Smooth muscle cell (in vitro differentiated cells): Measurements from ENCODE around the gene ALX3. TPM values are rescaled to one million over a fixed set of nuclear protein-coding genes. Genes with fewer than 3 reads are reported as not detected.

ENCODE experiments used
- DNase-seq: peaks from one replicate; lab custom pipeline; 2025; ENCODE audit not compliant: unreplicated experiment; lab: John Stamatoyannopoulos, UW
- H2AFZ ChIP-seq: fragments of 200-600 bp; sonication (generic); 2 replicates; pipeline ENCODE4 v1.6.0; 2016; ENCODE audit warnings: antibody characterized with exemption, low read depth, mild to moderate bottlenecking
- H3F3A ChIP-seq: fragments of 200-600 bp; sonication (generic); 2 replicates; pipeline ENCODE4 v1.6.0; 2017; ENCODE audit warnings: antibody characterized with exemption, low read depth
- H3K27ac ChIP-seq: fragments of 200-600 bp; sonication (generic); 2 replicates; pipeline ENCODE4 v1.5.1; 2016; ENCODE audit warnings: low read depth, mild to moderate bottlenecking
- H3K27me3 ChIP-seq: fragments of 200-600 bp; sonication (generic); 2 replicates; pipeline ENCODE4 v1.6.1; 2016; ENCODE audit warnings: low read depth, mild to moderate bottlenecking
- H3K36me3 ChIP-seq: fragments of 200-600 bp; sonication (generic); 2 replicates; pipeline ENCODE4 v1.5.1; 2016; ENCODE audit warnings: low read depth
- H3K4me1 ChIP-seq: fragments of 200-600 bp; sonication (generic); 2 replicates; pipeline ENCODE4 v1.5.1; 2016; ENCODE audit warnings: low read depth
- H3K4me2 ChIP-seq: fragments of 200-600 bp; sonication (generic); 2 replicates; pipeline ENCODE4 v1.6.0; 2016; ENCODE audit warnings: mild to moderate bottlenecking
- H3K4me3 ChIP-seq: fragments of 200-600 bp; sonication (generic); 2 replicates; pipeline ENCODE4 v1.5.1; 2016; ENCODE audit warnings: mild to moderate bottlenecking
- H3K79me2 ChIP-seq: fragments of 200-600 bp; sonication (generic); 2 replicates; pipeline ENCODE4 v1.6.0; 2016; ENCODE audit warnings: low read depth, mild to moderate bottlenecking
- H3K9ac ChIP-seq: fragments of 200-600 bp; sonication (generic); 2 replicates; pipeline ENCODE4 v1.6.0; 2016; ENCODE audit warnings: low read depth
- H3K9me3 ChIP-seq: fragments of 200-600 bp; sonication (generic); replicated peaks from 2 replicates; pipeline ENCODE4 v1.5.1; 2016; ENCODE audit warnings: low read depth
- H4K20me1 ChIP-seq: fragments of 200-600 bp; sonication (generic); 2 replicates; pipeline ENCODE4 v1.6.0; 2016; ENCODE audit warnings: low read depth
- WGBS: methylation state at CpG from one replicate; pipeline ENCODE4 v1.1.7; 2016; ENCODE audit warnings: low lambda C conversion rate; 5-methylcytosine and 5-hydroxymethylcytosine counted together
- polyA plus RNA-seq: library from polyadenylated mRNA; unstranded; fragments of >200 nt; fragmentation: Nextera tagmentation; extraction: Ambion mirVana; gene quantifications from 2 replicates; pipeline ENCODE4 v1.2.1, GENCODE V29; 2016
- total RNA-seq: library from RNA; depleted of rRNA; stranded (reverse); fragments of >200 nt; gene quantifications from 2 replicates; pipeline ENCODE4 v1.2.3, GENCODE V29; 2014
- TF ChIP-seq, protein P1 (sequence below): fragments of 200-600 bp; sonication (generic); IDR thresholded peaks from 2 replicates; pipeline ENCODE4 v1.5.1; 2017; ENCODE audit warnings: borderline replicate concordance, mild to moderate bottlenecking, antibody characterized with exemption; ENCODE audit not compliant: insufficient read depth, poor library complexity, severe bottlenecking

The ALX3 gene
- total and polyA plus RNA-seq, 2 experiments from 2014 or later, result not detected

DNA sequence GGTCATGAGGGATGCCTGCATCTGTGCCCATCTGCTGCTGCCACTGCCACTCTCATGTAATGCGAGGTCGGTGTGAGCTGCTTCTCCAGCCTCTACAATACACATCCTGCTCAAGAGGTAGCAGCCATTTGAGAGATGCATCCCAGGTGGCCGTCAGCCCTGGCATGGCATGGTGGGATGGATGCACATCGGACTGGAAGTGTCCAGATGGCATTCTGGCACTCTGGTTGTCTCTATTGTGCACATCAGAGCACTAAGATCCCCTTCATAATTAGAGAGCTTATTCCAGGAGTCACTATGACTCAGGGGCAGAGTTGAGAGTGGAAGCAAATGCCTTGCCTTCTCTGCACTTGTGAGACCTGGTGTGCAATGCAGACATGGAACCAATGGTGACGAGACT, 32.2 kb downstream of the ALX3 start:
- no peak overlapping the region for H3K4me3 ChIP-seq
- no peaks in the 10 kb centered on the region for H3K27me3 ChIP-seq
- H3K4me1 ChIP-seq, result peaks cover 8% of the 10 kb centered on the region
- TF ChIP-seq, protein P1, sequence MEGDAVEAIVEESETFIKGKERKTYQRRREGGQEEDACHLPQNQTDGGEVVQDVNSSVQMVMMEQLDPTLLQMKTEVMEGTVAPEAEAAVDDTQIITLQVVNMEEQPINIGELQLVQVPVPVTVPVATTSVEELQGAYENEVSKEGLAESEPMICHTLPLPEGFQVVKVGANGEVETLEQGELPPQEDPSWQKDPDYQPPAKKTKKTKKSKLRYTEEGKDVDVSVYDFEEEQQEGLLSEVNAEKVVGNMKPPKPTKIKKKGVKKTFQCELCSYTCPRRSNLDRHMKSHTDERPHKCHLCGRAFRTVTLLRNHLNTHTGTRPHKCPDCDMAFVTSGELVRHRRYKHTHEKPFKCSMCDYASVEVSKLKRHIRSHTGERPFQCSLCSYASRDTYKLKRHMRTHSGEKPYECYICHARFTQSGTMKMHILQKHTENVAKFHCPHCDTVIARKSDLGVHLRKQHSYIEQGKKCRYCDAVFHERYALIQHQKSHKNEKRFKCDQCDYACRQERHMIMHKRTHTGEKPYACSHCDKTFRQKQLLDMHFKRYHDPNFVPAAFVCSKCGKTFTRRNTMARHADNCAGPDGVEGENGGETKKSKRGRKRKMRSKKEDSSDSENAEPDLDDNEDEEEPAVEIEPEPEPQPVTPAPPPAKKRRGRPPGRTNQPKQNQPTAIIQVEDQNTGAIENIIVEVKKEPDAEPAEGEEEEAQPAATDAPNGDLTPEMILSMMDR, result no peak
- no peaks in the 10 kb centered on the region for H3K9me3 ChIP-seq
- no peak for DNase-seq
- H3K36me3 ChIP-seq, result no peaks in the 10 kb centered on the region
- H3K9ac ChIP-seq, result no peak overlapping the region
- H3F3A ChIP-seq, result no peaks in the 10 kb centered on the region
- WGBS, result 98% methylated on average over 5 of the region's 5 CpGs
- H3K27ac ChIP-seq, result no peak overlapping the region
- no peak overlapping the region for H3K4me2 ChIP-seq
- no peak overlapping the region for H2AFZ ChIP-seq
- H3K79me2 ChIP-seq, result peaks cover 22% of the 10 kb centered on the region
- peaks cover 26% of the 10 kb centered on the region for H4K20me1 ChIP-seq

DNA sequence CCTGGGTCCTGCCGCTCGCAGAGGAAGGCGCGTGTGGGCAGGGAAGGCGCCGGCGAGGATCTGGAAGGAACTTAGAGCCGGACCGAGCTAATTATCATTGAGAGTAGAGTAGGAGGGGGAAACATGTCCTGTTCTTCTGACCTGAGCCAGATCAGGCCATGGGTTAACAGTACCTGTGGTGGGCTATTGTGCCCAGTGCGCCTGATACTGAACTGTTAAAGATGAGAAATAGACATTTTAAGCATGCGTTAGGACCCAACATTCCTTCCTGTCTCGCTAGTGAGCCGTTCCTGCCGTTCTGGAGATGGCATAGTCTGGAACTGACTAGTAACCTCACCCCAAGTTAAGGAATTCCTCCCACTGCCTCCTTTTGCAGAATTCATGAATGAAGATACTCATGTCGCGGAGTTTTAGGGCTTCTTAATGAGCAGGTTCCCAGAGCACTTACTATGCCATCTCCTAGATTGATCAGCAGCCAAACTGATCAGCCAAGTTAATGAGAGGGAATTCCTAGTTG, 35.2 kb downstream of the ALX3 start:
- 3% methylated on average over 16 of the region's 16 CpGs for WGBS
- Histone ChIP-seq H3K9ac (peak overlapping the region; percentile 98), H3K4me3 (peak overlapping the region; percentile 91), H3K36me3 (no peaks in the 10 kb centered on the region), H3K4me2 (peak overlapping the region; percentile 91), H4K20me1 (peaks cover 26% of the 10 kb centered on the region), H3F3A (no peaks in the 10 kb centered on the region), H3K27ac (peak overlapping the region; percentile 82), H3K9me3 (no peaks in the 10 kb centered on the region), H3K4me1 (peaks cover 8% of the 10 kb centered on the region), H2AFZ (peak overlapping the region; percentile 73), H3K79me2 (peaks cover 22% of the 10 kb centered on the region), H3K27me3 (no peaks in the 10 kb centered on the region)
- DNase-seq, result no peak
- TF ChIP-seq, protein P1, result no peak

DNA sequence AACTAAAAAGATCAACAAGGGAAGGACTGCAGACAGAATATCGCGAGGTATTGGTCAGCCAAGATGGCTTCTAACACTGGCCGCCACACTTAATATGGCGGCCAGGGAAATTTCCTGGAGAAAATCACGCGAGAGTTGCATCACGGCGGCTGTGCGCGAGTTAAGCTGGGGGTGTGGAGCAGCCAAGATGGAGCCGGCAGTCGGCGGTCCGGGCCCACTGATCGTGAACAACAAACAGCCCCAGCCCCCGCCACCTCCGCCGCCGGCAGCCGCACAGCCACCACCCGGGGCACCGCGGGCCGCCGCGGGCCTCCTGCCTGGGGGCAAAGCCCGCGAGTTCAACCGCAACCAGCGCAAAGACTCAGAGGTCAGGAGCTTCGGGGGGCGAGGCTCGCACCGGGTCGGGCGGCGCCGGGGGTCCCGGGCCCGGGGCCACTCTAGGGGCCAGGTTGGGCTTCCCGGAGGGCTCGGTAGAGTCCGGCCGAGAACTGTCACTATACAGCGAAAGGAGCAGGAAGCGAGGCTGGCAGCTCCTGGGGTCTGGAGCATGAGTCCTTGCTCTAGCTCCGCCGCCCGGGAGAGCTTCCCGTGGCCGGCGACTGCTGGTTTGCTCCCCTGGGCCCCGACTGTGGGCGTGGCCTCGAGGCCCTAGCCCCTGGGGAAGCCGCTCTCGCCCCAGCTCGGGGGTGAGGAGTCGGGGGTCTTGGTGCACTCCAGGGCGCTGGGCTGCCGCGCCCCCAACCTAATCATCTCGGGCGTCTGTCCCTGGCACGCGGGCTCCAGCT, 35.8 kb downstream of the ALX3 start, which contains the start of gene STRIP1:
STRIP1 (plus strand) TSS at position 174 of the 785 bp plus-strand sequence; CDS start at position 188, 14 bp downstream.
- under 1% methylated on average over 45 of the region's 66 CpGs for WGBS
- TF ChIP-seq, protein P1, result no peak
- H3K79me2 ChIP-seq, result peaks cover 22% of the 10 kb centered on the region
- H3K36me3 ChIP-seq, result no peaks in the 10 kb centered on the region
- peak within 1 kb of the TSS; percentile 91 for H3K4me3 ChIP-seq
- peak within 1 kb of the TSS; percentile 98 for H3K9ac ChIP-seq
- peak within 1 kb of the TSS; percentile 82 for H3K27ac ChIP-seq
- peaks cover 26% of the 10 kb centered on the region for H4K20me1 ChIP-seq
- H3K9me3 ChIP-seq, result no peaks in the 10 kb centered on the region
- H3K4me2 ChIP-seq, result peak within 1 kb of the TSS; percentile 91
- H3F3A ChIP-seq, result no peaks in the 10 kb centered on the region
- peaks cover 8% of the 10 kb centered on the region for H3K4me1 ChIP-seq
- H3K27me3 ChIP-seq, result no peaks in the 10 kb centered on the region
- DNase-seq, result peak; percentile 67
- H2AFZ ChIP-seq, result peak within 1 kb of the TSS; percentile 73
